Activated CD4-positive, alpha-beta T cell treated with anti-CD3 and anti-CD28 coated beads for 48 hours (primary cell): ENCODE results near the gene C17orf100.

Experiments used
- DNase-seq: peaks from one replicate; pipeline ENCODE4 v3.0.0-alpha.2; 2020

Gene C17orf100

GRCh38 chr17:6651354-6651918, at the start of gene C17orf100, which contains the start of gene MED31:
C17orf100 (plus strand) TSS chr17:6651762; CDS start chr17:6651914, 152 bp downstream.
MED31 (minus strand) TSS chr17:6651605; CDS start chr17:6651528, 77 bp downstream.
- peak; percentile 97 for DNase-seq

- DNase-seq, result no peak
Measured at GRCh38 chr17:6602141-6602540, 49.4 kb upstream of the C17orf100 start.

DNA sequence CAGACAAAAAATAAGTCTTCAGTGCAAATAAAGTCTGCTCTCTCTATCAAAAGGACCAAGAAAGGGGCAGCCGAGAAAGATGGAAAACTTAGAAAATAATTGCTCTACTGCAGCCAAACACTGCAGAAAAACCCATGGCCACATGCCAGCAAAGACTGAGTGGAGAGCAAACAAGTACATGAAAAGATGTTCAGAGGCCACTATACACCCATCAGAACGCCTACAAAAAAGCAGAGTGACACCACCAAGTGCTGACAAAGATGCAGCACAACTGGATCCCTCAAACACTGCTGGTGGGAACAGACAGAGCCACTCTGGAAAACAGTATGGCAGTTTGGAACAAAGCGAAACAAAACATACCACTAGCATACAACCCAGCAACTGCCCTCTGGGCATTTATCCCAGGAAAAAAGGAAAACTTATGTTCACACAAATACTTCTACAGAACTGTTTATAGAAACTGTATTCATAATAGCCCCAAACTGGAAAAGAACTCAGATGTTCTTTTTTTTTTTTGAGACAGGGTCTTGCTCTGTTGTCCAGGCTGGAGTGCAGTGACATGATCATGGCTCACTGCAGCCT, 47.7 kb upstream of the C17orf100 start:
- no peak for DNase-seq

DNA sequence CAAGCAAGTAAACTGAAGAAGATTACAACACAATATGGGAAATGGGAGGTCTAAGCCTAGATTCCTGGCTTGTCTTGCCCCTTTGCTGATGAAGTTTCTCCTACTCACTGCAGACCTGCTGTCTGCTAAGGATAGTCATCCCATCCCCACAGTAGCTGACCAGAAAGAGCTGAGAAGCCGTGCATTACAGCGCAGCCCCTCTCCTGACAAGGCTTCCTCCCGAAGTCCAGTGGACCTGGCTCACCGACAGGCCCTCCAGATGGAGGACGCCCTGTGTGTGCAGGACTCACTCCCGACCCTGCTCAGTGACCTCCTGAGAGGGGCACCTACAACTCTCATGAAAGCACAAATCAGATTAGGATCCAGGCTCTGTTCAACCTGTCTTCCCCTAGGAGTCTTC, 46.4 kb upstream of the C17orf100 start:
- no peak for DNase-seq

DNA sequence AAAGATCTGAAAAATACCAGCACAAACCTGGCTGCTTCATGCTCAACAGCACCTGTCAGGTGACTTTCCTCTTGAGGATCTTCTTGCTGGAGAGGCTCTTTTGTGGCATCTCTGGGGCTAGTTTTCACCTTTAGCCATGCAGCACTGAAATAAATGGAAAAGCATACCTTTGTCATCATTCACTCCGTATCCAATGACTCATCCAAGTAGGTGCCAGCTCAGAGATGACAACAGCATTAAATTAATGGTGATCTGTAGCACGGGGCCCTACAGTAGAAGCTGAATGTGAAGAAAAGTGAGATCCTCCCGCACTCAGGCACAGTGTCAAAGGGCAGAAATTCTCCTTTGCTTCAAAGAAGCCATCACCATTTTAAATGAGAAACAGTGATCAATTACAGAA, 43.2 kb upstream of the C17orf100 start:
- no peak for DNase-seq

- DNase-seq, result no peak
Measured at GRCh38 chr17:6610011-6610410, 41.6 kb upstream of the C17orf100 start.

DNA sequence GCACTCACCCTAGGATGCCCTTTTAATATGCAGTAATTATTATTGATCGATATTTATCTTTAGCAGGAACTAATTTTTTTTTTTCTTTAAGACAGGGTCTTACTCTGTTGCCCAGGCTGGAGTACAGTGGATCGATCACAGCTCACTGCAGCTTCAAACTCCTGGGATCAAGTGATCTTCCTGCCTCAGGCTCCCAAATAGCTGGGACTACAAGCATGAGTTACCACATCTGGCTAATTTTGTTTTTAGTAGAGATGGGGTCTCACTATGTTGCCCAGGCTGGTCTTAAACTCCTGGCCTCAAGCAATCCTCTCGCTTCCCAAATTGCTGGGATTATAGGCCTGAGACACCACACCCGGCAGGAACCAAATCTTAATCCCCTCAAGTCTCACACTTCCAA, 40.3 kb upstream of the C17orf100 start:
- no peak for DNase-seq

DNA sequence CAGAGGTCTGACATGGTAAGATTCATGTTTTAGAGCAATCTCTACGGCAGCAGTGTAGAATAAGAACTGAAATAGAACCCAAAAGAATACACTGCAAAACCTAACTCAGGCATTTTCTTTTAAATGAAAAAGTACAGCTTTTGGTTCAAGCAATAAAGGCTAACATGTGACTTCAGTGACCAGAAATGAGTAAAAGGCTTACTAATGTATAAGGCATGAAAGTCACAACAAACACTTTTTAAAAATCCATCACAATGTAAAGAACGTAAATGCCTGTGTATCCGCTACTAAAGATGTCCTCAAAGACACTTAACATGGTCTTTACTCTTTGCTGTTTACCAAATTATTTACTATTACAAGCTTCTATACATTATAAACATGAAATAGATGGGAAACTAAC, 27.6 kb upstream of the C17orf100 start:
- DNase-seq, result no peak

DNA sequence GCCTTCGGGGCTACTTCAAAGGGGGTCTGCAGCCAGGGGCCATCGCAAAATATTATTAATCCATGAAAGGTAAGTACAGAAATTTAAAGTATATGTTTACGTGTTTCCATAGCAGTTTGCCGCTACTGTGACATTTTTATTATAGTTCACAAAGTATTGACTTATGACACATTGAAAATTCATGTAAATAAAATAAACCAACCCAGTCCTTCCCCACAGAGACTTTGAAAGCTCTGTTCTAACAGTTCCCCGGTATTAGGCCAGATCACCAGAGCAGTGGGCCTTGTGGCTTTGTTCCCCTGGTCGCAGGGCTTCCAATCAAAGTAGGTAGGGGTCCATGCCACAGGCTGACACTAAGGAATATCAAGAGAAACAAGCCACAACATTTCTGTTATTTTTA, 24.9 kb upstream of the C17orf100 start:
- DNase-seq, result no peak

DNA sequence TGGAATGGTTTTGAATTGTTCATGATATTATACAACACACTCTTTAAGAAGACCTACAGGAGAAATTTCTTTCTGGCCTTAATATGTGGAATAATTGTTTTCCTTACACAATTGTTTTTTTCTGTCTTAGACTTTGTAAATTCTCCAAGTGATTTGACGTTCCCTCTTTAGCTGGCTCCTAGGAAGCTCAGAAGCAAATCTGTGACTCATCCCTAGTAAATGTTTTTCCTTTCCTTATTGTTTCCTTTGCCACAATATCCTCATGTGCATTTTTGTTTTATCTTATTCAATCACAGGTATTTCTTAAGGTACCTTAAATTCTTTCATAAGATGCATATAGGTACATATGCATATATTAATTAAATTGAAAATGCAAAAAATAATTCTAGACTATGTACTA, 24.5 kb upstream of the C17orf100 start:
- DNase-seq, result no peak

- DNase-seq, result no peak
Measured at GRCh38 chr17:6630390-6630789, 21.2 kb upstream of the C17orf100 start.

GRCh38 chr17:6632530-6632929, 19.0 kb upstream of the C17orf100 start:
- DNase-seq, result no peak

DNA sequence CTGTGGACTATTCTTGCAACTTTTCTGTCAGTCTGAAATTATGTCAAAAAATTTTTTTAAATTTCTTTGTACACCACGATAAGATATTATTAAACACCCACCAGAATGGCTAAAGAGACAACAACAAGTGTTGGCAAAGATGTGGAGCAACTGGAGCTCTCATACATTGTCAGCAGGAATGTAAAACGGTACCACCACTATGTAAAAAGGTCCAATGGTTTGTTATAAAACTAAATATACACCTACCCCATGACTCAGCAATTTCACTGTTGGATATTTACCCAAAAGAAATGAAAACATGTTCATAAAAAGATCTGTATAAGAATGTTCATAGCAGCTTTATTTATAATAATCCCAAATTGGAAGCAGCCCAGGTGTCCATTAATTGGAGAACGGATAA, 18.3 kb upstream of the C17orf100 start:
- no peak for DNase-seq

GRCh38 chr17:6636105-6636504, 15.5 kb upstream of the C17orf100 start:
- DNase-seq, result no peak

DNA sequence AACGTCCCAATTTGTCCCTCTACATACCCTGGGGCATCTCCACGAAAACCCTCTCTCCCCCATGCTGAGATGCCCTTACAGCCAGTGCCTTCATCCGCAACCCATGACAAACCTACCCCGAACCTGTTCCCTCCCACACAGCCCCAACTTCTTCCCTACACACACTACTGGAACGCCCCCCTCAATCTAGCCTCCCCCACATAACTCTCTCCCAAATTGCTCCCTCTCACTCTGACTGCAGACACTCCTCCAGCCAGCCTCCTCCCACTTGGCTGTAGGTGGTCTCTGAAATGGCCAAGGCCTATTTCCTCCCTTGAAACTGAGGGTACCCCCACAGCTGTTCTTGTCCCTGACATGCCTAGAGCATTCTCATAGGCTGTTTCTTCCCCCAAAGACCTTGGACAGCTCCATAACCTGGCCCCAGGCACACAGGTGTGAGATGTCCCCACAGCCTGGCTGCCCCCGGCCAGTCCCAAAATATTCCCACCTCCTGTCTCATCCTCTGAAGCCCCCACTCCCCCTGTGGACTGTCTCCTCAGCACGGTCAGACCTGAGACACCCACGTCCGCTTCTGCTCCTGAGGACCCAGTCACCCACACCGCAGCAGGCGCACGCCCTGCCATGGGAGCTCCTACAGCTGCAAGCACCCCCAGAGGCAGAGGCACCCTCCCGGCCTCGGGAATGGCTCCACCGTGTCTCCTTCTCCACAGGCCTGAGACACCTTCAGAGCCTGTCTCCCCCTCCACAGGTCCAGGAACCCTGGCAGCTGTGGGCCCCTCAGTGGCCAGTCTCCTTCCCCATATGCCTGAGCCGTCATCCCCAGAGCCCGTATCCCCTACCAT, 14.7 kb upstream of the C17orf100 start:
- no peak for DNase-seq

GRCh38 chr17:6637458-6637840, 14.1 kb upstream of the C17orf100 start:
- no peak for DNase-seq

- DNase-seq, result no peak
Measured at GRCh38 chr17:6638046-6638908, 13.3 kb upstream of the C17orf100 start.

DNA sequence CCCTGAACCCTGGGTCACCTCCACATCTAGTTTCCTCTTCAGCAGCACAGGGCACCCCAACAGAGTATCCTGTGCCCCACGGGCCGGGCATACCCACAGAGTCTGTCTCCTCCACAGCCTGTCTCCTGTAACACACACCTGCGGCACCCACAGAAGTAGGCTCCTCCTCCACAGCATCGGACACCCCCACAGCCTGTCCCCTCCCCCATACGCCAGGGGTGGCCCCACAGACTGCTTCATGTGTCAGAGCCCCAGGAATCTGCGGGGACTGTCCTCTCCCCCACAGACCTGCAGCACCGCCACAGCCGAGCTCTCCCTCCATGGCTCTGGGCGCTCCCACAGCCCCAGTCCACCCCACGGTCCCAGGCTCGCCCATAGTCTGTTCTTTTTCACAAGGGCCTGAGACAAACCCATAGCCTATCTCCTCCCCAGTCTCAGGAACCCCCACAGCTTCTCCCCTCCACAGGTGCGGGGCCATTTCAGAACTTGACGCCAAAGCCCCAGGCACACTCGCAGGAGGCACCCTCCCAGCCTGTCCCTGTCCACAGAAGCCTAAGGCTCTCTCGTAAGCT, 12.5 kb upstream of the C17orf100 start:
- no peak for DNase-seq

DNA sequence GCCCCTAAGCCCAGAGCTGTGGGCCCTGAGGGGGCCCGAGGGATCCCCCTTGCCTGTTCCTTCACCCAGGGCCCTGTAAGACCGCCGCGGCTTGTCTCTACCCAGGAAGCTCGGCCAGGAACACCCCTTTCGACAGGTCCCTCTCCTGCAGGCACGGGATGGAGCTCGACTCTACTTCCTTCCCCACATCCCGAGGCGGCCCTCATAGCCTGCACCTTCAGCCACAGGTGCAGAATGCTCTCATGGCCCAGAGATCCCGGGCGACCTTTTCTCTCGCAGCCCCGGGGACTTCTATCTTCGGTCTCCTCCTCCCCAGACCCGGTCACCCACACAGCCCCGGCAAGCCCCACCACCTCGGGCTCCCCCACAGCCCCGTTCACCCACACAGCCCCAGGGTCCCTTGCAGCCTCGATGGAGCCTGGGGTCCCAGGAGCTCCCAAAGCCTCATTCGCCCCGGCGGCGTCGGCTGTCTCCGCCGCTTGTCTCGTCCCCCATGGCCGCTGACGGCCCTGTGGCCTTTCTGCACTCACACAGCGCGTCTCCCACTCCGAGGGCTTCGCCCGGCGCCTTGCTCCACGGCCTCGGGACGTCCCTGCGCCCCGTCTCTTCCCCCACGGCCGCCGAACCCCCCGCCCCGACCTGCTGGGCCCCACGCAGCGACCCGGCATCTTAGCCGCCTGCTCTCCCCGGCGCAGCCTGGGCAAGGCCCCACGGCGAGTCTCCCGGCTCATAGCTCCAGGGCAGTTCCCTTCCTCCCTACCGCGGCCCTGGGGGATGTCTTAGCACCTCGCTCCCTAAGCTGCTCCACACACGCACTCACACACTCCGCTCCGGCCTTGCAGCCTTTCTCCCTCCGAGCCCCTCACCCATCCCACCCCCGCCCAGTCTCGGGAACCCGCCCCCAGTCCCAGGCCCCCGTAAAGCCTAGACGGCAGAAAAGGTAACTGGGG, 11.7 kb upstream of the C17orf100 start:
- DNase-seq, result peak; percentile 52

GRCh38 chr17:6640536-6641246, 10.9 kb upstream of the C17orf100 start, which contains the start of the genes KIAA0753 and TXNDC17:
KIAA0753 (minus strand) TSS chr17:6640711; CDS start chr17:6635103, 5,608 bp downstream.
TXNDC17 (plus strand) TSS chr17:6641060; CDS start chr17:6641083, 23 bp downstream.
- DNase-seq, result peak; percentile 96
